ENCODE data around the gene LILRB2.
A peak's percentile ranks its signal among the peaks of the same experiment; 100 is the strongest.
"Not testable (repeated sequence)": the region's sequence is repeated elsewhere in the genome, so short reads cannot be mapped to it uniquely, and the experiment has no call there.

The LILRB2 gene

GRCh38 chr19:54271106-54271505 lies 9.8 kb downstream of the LILRB2 start:
- no peak for DNase-seq

GRCh38 chr19:54268936-54269335 lies 12.0 kb downstream of the LILRB2 start:
- DNase-seq = no peak

GRCh38 chr19:54266133-54266532 lies 14.8 kb downstream of the LILRB2 start:
- DNase-seq = peak; percentile 24 to 73 (median 67)

GRCh38 chr19:54262470-54262869 lies 18.4 kb downstream of the LILRB2 start:
- DNase-seq = no peak

GRCh38 chr19:54262066-54262465 lies 18.8 kb downstream of the LILRB2 start:
- DNase-seq = no peak

GRCh38 chr19:54257116-54257480 lies 23.8 kb downstream of the LILRB2 start, which contains the start of gene LILRB5:
LILRB5 (minus strand) TSS chr19:54257273; CDS start chr19:54257193, 80 bp downstream.
- DNase-seq = no peak

- no peak for DNase-seq
Observed at GRCh38 chr19:54256250-54257115, 24.4 kb downstream of the LILRB2 start.

- DNase-seq = no peak
Observed at GRCh38 chr19:54255105-54255775, 25.7 kb downstream of the LILRB2 start.

- DNase-seq = no peak
Observed at GRCh38 chr19:54254195-54254906, 26.6 kb downstream of the LILRB2 start.

GRCh38 chr19:54253331-54254194 lies 27.3 kb downstream of the LILRB2 start:
- no peak for DNase-seq

GRCh38 chr19:54252845-54253244 lies 28.1 kb downstream of the LILRB2 start:
- DNase-seq = no peak

GRCh38 chr19:54252243-54252642 lies 28.7 kb downstream of the LILRB2 start:
- no peak for DNase-seq

- DNase-seq = no peak
Observed at GRCh38 chr19:54248016-54248601, 32.8 kb downstream of the LILRB2 start.

GRCh38 chr19:54247106-54247930 lies 33.6 kb downstream of the LILRB2 start:
- DNase-seq = no peak

GRCh38 chr19:54245936-54246335 lies 35.0 kb downstream of the LILRB2 start:
- DNase-seq = no peak

- not testable (repeated sequence) for DNase-seq
Observed at GRCh38 chr19:54243809-54244208, 37.1 kb downstream of the LILRB2 start.

GRCh38 chr19:54242646-54243045 lies 38.3 kb downstream of the LILRB2 start, which contains the start of gene LILRA6:
LILRA6 (minus strand) TSS chr19:54242790.
- DNase-seq = not testable (repeated sequence)

GRCh38 chr19:54242234-54242633 lies 38.7 kb downstream of the LILRB2 start:
- DNase-seq = not testable (repeated sequence)

GRCh38 chr19:54240372-54241336 lies 40.3 kb downstream of the LILRB2 start:
- DNase-seq = not testable (repeated sequence)

Measured in NCI-H1417 (cell line).